OCI-LY1 (cell line): Measurements from ENCODE around the gene KCTD1.

Source experiments
- EZH2 ChIP-seq: fragments of 200-600 bp; sonication (generic), shearing (Covaris generic); IDR thresholded peaks from 2 replicates; pipeline ENCODE4 v1.8.0; 2017; ENCODE audit warnings: borderline replicate concordance, mixed run types, mild to moderate bottlenecking, antibody characterized with exemption, low read length, moderate library complexity, mixed read lengths
- TF ChIP-seq, protein P1 (sequence below): fragments of 200-600 bp; sonication (generic), shearing (Covaris generic); IDR thresholded peaks from 2 replicates; pipeline ENCODE4 v1.5.1; 2017; ENCODE audit warnings: mild to moderate bottlenecking, antibody characterized with exemption, low read length, moderate library complexity, mixed read lengths

DNA sequence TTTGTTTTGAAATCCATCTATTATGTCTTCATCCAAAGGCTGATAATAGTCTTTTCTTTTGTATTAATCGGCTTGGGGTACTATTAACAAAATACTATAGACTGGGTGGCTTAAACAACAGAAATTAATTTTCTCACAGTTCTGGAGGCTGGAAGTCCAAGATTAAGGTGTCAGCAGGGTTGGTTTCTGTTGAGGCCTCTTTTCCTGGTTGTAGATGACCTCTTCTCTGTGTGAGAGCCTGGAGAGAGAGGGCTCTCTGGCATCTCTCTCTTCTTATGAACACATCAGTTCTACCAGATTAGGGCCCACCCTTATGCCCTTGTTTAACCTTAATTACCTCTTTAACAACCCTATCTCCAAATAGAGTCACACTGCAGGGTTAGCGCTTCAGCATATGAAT lies 14.2 kb upstream of the KCTD1 start:
- TF ChIP-seq, protein P1, sequence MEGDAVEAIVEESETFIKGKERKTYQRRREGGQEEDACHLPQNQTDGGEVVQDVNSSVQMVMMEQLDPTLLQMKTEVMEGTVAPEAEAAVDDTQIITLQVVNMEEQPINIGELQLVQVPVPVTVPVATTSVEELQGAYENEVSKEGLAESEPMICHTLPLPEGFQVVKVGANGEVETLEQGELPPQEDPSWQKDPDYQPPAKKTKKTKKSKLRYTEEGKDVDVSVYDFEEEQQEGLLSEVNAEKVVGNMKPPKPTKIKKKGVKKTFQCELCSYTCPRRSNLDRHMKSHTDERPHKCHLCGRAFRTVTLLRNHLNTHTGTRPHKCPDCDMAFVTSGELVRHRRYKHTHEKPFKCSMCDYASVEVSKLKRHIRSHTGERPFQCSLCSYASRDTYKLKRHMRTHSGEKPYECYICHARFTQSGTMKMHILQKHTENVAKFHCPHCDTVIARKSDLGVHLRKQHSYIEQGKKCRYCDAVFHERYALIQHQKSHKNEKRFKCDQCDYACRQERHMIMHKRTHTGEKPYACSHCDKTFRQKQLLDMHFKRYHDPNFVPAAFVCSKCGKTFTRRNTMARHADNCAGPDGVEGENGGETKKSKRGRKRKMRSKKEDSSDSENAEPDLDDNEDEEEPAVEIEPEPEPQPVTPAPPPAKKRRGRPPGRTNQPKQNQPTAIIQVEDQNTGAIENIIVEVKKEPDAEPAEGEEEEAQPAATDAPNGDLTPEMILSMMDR: no peak
- no peak for TF ChIP-seq EZH2
